Ecto neural progenitor cell (in vitro differentiated cells): ENCODE data around the gene PAN2.
"Not testable (repeated sequence)": the region's sequence is repeated elsewhere in the genome, so short reads cannot be mapped to it uniquely, and the experiment has no call there.

Experiments used
- DNase-seq: peaks from one replicate; pipeline ENCODE4 v3.0.0-alpha.2; 2018; ENCODE audit warnings: low spot score

Gene PAN2, protein sequence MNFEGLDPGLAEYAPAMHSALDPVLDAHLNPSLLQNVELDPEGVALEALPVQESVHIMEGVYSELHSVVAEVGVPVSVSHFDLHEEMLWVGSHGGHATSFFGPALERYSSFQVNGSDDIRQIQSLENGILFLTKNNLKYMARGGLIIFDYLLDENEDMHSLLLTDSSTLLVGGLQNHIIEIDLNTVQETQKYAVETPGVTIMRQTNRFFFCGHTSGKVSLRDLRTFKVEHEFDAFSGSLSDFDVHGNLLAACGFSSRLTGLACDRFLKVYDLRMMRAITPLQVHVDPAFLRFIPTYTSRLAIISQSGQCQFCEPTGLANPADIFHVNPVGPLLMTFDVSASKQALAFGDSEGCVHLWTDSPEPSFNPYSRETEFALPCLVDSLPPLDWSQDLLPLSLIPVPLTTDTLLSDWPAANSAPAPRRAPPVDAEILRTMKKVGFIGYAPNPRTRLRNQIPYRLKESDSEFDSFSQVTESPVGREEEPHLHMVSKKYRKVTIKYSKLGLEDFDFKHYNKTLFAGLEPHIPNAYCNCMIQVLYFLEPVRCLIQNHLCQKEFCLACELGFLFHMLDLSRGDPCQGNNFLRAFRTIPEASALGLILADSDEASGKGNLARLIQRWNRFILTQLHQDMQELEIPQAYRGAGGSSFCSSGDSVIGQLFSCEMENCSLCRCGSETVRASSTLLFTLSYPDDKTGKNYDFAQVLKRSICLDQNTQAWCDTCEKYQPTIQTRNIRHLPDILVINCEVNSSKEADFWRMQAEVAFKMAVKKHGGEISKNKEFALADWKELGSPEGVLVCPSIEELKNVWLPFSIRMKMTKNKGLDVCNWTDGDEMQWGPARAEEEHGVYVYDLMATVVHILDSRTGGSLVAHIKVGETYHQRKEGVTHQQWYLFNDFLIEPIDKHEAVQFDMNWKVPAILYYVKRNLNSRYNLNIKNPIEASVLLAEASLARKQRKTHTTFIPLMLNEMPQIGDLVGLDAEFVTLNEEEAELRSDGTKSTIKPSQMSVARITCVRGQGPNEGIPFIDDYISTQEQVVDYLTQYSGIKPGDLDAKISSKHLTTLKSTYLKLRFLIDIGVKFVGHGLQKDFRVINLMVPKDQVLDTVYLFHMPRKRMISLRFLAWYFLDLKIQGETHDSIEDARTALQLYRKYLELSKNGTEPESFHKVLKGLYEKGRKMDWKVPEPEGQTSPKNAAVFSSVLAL

DNA sequence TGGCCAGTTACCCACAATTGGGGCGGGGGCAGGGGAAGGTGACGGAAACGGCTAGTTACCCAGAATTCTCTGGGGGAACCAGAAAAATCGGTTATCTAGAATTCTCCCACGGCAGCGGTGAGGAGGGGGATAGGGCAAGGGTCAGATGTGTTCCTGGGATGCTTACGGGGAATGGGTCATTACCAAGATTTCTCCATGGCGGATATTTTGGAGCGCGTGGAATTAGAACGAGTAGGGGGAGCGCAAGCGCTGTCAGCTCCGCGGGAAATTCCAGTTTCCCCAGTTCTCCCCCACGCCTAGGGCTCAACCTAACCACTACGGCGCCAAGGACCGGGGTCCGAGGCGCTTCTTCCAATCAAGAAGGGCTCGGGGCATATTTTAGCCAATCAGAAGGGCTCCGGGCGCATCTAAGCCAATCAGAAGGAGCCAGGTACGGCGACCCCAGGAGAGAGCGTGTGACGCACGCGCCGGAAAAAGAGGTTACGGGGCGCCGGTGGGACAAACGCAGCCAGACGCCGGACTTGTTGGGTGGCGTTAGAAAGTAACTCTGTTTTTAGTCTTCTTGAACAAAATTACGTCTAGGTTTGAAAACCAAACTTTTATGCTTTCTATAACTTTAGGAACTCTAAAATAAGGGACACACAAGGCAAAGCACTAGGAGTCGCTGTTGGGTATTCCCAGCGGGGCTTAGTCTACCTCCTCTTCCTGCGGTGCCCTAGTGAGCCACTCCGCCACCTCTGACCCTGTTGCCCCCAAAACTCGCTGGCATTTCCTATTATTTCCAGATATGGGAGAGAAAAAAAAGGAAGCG lies at the start of gene PAN2:
Gene PAN2, minus strand, starts transcription at position 322 of the 811 bp plus-strand sequence. CDS start 906 bp downstream, outside the sequence.
- peak; percentile 97 for DNase-seq

DNA sequence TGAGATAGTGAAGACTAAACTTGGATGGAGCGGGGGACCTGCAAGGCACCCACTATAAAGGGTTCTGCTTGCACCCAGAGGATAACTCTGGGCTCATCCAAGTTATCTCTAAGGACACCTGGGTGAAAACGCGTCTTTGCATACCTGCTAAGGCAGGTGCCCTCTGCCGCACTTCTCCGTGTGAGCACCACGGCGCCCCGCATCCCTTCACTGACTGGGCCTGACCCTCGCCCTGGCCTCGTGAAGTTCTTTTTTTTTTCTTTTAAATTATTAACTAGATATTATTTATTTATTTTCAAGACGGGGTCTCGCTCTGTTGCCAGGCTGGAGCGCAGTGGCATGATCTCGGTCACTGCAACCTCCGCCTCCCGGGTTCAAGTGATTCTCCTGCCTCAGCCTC lies 48.8 kb upstream of the PAN2 start:
- no peak for DNase-seq

DNA sequence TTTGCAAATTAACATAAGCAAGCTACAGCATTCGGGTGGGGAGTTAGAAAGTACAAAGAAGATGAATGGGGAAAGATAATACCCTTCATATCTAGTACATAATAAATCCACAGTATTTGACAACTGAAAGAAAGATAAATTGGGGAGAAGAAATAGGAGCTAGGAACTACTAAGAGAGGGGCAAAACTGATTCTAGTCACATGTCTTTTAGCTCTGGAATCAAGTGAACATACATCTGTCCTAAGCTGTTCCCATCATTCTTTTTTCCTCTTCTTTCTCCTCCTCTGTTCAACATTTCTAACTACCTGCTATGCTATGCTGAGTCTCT lies 44.2 kb upstream of the PAN2 start:
- no peak for DNase-seq

DNA sequence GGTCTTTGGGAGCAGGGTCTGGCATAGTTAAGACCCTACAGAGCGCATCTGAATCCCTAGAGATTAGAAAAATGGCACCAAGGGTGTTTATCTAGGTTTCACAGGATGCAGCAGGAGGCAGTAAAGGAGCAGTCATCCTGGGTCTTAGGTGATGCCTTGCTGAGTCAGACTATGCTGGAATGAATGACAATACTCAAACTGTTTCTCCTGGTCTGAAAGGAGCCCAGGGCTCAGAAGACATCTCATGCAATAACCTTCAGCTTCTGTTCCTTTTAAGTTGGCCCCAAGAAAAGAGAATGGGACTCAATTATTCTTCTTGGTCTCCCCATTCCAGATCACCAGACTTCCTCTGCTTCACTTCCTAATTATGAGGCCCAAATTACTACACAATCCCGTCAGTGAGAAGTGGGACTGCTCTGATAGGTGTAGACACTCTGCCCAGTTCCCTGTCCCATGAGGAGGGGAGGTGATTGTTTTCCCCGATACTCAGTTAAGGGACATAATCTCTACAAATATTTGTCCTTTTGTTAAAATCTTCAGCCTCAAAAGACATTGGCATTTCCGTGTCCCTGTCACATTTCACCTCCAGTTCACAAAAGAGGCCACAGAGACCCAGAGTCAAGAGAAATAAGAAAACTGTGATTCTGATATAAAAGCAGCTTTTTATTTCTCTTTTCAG lies 43.6 kb upstream of the PAN2 start:
- no peak for DNase-seq

DNA sequence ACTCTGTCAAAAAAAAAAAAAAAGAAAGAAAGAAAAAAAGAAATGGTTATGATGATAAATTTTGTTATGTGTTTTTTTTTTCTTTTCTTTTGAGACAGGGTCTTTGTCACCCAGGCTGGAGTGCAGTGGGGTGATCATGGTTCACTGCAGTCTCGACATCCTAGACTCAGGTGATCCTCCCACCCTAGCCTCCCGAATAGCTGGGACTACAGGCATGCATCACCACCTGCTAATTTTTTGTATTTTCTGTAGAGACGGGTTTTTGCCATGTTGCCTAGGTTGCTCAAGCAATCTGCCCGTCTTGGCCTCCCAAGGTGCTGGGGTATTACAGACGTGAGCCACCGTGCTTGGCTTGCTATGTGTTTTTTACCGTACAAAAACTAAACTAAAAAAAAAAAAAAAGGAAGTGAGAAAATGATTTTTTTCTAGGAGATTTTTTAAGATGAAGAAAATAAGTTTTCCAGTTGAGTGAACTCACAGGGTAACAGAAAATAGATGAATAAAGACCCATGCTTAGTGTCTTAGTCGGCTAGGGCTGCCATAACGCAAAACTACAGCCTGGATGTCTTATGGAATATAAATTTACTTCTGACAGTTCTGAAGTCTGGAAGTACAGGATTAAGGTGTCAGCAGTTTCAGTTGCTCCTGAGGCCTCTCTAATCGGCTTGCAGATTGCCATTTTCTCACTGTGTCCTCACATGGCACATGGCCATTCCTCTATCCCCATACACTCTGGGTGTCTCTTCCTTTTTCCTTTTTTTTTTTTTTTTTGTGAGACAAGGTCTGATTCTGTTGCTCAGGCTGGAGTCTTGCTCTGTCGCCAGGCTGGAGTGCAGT lies 42.0 kb upstream of the PAN2 start:
- DNase-seq = no peak

DNA sequence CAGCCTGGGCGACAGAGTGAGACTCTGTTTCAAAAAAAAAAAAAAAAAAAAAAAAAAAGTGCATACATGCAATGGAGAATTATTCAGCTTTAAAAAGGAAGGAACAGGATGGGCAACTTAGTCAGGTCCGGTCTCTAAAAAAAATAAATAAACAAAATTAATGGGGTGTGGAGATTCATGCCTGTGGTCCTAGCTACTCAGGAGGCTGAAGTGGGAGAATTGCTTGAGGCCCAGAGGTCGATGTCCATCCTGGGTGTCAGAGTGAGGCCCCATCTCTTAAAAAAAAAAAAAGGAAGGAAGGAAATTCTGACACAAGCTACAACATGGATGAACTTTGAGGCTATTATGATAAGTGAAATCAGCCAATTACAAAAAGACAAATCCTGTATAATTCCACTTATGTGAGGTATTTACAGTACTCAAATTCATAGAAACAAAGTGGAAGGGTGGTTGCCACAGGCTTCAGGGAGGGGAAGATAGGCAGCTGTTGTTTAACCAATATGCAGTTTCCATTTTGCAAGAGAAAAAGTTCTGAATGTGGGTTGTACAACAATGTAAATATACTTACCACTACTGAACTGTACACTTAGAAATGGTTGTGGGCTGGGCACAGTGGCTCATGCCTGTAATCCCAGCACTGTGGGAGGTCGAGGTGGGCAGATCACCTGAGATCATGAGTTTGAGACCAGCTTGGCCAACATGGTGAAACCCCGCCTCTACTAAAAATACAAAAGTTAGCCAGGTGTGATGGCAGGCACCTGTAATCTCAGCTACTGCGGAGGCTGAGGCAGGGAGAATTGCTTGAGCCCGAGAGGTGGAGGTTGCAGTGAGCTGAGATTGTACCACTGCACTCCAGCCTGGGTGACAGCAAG lies 41.2 kb upstream of the PAN2 start:
- no peak for DNase-seq

DNA sequence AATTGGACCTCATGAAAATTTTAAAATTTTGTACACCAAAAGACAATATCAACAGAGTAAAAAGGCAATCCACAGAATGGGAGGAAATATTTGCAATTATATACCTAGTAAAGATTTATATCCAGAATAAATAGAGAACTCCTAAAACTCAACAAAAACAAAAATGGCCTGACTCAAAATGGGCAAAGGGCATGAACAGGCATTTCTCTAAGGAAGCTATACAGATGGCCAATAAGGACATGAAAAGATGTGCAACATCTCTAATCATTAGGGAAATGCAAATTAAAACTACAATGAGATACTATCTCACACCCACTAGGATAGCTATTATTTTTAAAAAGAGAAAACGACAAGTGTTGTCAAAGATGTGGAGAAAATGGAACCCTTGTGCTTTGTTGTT lies 39.7 kb upstream of the PAN2 start:
- no peak for DNase-seq

DNA sequence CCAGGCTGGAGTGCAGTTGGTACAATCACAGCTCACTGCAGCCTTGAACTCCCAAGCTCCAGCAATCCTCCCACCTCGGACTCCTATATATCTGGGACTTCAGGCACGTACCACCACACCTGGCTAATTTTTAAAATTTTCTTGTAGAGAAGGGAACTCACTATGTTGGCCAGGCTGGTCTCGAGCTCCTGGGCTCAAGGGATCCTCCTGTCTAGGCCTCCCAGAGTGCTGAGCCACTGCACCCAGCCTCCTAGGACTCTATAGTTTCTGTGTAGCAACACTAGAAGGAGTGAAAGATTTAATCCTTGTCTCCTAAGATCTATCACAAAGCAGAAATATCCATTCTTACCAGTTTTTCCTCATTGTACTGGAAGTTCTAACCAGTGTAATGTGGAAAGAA lies 33.1 kb upstream of the PAN2 start:
- DNase-seq = no peak

DNA sequence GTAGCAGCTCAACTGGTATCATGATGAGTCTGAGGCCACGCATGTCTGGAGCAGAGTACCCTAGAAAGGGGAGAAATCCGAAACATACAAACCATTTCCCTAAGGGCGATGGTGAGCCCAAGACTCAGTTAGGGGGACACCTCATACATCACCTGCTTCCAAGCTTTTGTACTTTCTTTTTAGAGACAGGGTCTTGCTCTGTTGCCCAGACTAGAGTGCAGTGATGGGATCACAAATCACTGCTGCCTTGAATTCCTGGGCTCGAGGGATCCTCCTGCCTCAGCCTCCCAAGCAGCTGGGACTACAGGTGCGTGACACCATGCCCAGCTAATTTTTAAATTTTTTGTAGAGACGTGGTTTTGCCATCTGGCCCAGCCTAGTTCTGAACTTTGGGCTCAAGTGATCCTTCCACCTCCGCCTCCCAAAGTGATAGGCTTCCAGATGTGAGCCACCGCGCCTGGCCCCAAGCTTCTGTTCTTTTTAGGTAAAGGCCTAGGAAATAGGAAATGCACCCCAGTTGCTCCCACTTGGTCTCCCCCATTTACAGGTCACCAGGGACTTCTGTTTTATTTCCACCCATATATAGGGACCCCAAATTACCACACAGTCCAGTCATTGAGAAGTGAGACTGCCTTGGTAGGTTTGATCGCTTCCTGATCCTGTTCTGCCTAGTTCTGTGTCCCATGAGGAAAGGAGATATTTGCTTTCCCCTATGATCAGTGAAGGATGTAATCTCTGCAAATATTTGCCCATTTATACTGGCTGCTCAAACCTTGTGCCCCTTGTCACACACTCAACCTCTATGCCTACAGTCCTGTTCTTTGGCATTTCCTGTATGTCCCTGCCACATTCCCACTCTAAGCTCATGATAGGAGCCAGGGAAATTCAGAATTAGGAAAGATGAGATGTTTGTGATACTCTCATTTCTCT lies 28.6 kb upstream of the PAN2 start, which contains the start of gene APOF:
Gene APOF, minus strand, starts transcription at position 728 of the 930 bp plus-strand sequence. Its CDS starts 112 bp downstream, at position 616.
- no peak for DNase-seq

DNA sequence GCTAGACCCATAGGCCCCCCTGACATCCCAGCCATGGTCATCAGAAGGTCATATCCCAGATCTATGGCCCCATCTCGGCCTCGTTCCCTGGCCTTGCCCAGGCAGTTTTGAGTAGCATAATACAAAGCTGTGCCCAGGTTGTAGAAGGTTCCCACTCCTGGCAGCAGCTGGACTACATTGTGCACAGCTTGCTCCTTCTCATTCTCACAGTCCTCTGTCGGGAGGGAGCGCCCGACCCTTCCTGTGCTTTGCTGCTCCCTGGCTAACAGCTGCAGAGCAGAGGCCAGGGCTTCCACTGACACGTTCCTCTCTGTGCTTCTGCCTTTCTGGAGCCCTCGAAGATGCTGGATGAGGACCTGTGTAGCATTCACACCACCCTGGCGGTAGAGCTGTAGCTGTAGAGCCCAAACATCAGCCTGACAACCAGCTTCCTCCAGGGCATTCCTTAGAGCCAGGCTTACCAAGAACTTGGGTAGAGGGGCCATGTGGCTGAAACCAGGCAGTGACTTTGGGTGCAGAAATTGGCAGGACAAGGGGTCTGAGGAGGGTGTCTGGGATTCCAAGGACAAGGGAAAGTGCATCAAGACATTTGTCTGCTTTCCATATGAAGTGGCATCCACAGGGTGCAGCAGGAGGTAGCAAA lies 27.8 kb upstream of the PAN2 start:
- no peak for DNase-seq

DNA sequence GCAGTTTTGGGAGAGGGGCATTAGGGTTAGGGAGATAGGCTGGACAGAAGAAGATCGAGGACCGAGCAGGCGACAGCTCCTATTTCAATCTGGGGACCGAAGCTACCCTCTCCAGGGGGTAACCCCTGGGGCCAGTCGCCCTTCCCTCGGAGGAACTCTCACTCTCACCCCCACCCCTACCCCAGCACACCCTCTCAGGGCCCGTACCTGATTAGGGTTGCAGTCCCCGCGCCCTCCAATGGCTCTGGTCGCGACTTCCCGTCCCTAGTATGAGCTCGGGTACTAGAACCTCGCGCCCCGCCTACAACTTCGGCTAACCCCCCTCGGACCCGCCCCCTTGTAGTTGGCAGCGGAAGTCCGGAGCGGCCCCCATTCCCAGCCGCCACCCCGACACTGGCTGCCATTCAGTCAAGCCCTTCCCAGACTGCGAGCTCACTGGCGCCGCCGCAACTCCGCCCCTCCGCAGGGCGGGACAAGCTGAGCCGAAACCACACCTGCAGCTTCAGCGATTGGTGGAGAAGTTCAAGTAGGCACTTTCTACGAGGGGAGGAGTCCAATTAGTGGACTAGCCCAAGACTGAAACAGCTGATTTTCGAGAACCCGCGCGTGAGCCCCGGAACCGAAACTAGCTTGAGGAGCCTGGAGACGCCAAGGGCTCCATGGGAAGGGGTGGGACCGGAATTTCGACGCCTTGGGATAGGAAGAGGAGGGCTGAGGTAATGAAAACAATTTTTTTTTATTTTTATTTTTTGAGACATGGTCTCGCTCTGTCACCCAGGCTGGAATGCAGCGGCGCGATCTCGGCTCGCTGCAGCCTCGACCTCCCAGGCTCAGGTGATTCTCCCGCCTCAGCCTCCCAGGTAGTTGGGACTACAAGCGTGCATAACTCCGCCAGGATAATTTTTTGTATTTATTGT lies 26.3 kb upstream of the PAN2 start, which contains the start of gene STAT2:
Gene STAT2, minus strand, starts transcription at position 257 of the 917 bp plus-strand sequence. CDS start 3,536 bp downstream, outside the sequence.
- peak; percentile 100 for DNase-seq

DNA sequence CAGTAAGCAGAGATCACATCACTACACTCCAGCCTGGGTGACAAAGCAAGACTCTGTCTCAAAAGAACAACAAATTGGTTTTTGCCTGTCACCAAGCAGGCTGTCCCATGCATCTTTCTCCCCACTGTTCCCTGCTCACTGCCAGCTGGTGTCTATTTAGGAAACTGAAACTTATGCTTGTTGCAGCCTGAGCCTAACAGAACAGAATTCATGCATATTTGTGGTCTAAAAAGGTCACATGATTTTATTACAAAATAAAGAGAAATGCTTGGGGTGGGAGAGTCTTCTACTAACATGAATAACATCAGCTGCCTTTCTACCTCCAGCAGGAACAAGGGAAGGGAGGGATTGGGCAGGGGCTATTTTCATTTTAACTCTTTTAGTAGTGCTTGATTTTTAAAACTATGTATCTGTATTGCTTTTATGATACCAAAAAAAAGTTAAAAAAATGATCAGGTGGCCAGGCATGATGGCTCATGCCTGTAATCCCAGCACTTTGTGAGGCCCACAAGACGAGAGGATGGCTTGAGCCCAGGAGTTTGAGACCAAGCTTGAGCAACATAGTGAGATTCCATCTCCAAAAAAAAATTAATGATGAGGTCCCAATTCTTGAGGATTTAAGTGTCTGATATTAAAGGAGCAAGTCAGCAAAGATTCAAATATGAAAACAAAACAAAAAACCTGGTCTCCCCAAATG lies 25.2 kb upstream of the PAN2 start:
- no peak for DNase-seq

DNA sequence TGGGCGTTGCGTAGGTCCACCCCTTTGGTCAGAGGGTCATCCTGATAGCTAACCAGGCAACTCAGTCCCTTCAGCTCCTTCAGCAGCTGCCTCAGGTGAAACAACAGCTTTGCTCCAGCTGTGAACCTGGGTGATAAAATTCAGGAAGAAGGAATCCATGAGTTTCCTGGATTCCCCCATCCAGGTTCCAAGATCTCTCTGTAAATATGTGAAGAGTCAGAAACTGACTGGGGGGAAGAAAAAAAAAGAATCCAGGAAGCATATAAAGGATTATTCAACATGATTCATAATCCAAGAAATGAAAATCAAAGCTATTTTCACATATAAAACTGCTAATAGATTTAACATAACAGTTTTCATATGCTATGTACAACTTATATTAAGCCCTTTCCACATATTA lies 17.5 kb upstream of the PAN2 start:
- DNase-seq = no peak

DNA sequence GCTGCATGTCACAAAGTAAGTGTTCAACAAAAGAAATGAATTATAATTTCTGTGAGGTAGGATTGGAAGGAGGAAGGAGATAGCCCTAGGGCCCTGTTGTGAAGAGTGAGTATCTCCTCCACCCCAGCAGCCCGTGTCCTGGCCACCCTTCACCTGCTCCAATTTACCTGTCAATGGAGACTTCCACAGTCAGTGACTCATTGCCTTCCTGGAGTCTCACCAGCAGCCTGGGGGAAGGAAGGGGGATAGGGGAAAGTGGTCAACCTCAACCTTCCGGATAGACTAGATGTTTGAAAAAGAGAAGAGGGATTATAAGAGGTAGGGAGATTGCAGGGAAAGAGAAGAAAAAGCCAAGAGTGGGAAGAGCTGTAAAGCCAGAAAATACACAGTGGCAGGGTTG lies 16.9 kb upstream of the PAN2 start:
- no peak for DNase-seq

DNA sequence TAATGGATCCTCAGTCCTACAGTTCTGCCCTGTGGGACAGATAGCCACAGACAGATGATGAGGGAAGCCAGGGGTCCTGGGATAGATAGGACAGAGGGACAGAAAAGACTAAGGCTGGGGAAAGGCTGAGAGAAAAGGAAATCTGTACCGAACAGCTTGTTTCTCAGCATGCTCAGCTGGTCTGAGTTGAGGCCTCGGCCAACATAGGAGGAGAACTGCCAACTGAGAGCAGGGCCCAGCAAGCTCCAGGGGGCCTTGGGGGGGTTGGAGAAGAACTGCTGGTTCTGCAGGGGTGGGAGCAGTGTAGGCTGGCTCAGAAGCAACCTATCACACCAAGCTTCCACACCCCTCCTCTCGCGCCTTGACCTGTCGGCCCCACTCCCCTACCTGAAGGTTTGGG lies 15.0 kb upstream of the PAN2 start:
- no peak for DNase-seq

DNA sequence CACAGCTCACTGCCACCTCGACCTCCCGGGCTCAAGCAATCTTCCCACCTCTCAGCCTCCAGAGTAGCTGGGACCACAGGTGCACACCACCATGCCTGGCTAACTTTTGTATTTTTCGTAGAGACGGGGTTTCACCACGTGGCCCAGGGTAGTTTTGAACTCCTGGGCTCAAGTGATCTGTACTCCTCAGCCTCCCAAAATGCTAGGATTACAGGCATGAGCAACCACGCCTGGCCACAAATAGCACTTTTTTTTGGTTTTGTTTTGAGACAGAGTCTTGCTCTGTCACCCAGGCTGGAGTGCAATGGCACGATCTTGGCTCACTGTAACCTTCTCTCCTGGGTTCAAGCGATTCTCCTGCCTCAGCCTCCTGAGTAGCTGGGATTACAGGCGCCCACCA lies 13.5 kb upstream of the PAN2 start:
- not testable (repeated sequence) for DNase-seq
